OCI-LY7 (cell line): ENCODE measurements around the gene SYCP2L. TPM values are rescaled to one million over a fixed set of nuclear protein-coding genes. Genes with fewer than 3 reads are reported as not detected.

ENCODE experiments used
- BruUV-seq: library from RNA; stranded (reverse); fragments of 400-500 nt; replicated peaks from 2 replicates; lab custom pipeline; 2021; lab: Mats Ljungman, UMichigan
- CTCF ChIA-PET: fragments of 300-600 bp; sonication (Branson Sonifier 250); formaldehyde crosslinking; loops from one replicate; lab custom pipeline; 2022; ENCODE audit warnings: antibody characterized with exemption; ENCODE audit not compliant: unreplicated experiment; lab: Charles Lee
- POLR2A ChIA-PET: fragments of 300-600 bp; sonication (Branson Sonifier 250); formaldehyde crosslinking; loops from one replicate; lab custom pipeline; 2022; ENCODE audit warnings: antibody characterized with exemption; lab: Charles Lee
- DNase-seq: peaks from one replicate; pipeline ENCODE4 v3.0.0-alpha.2; 2015; ENCODE audit warnings: low spot score
- H2AFZ ChIP-seq: fragments of 200-600 bp; sonication (generic), shearing (Covaris generic); 2 replicates; pipeline ENCODE4 v1.6.1; 2014; ENCODE audit warnings: mild to moderate bottlenecking, antibody characterized with exemption, low read length, moderate library complexity
- H3K27ac ChIP-seq: fragments of 200-600 bp; sonication (generic); 2 replicates; pipeline ENCODE4 v1.5.1; 2014; ENCODE audit warnings: mixed run types, low read depth, mild to moderate bottlenecking, moderate library complexity, low read length, inconsistent platforms; ENCODE audit not compliant: poor library complexity, severe bottlenecking
- H3K36me3 ChIP-seq: fragments of 200-600 bp; sonication (generic); 2 replicates; pipeline ENCODE4 v1.6.1; 2014; ENCODE audit warnings: mild to moderate bottlenecking, antibody characterized with exemption, low read length, moderate library complexity, mixed read lengths; ENCODE audit not compliant: insufficient read depth
- H3K4me1 ChIP-seq: fragments of 200-600 bp; sonication (generic); 2 replicates; pipeline ENCODE4 v1.5.1; 2014; ENCODE audit warnings: mild to moderate bottlenecking, low read length; ENCODE audit not compliant: insufficient read depth, poor library complexity, severe bottlenecking
- H3K4me2 ChIP-seq: fragments of 200-600 bp; sonication (generic); 2 replicates; pipeline ENCODE4 v1.6.1; 2014; ENCODE audit warnings: mild to moderate bottlenecking, low read length
- H3K4me3 ChIP-seq: fragments of 200-600 bp; sonication (generic); 2 replicates; pipeline ENCODE4 v1.5.1; 2014; ENCODE audit warnings: mild to moderate bottlenecking, low read depth, low read length; ENCODE audit not compliant: poor library complexity, severe bottlenecking
- H3K79me2 ChIP-seq: fragments of 200-600 bp; sonication (generic); 2 replicates; pipeline ENCODE4 v1.6.1; 2016; ENCODE audit warnings: low read depth, mild to moderate bottlenecking, low read length, moderate library complexity, mixed read lengths; ENCODE audit not compliant: insufficient read depth
- H3K9me2 ChIP-seq: fragments of 200-600 bp; sonication (generic); 2 replicates; pipeline ENCODE4 v1.6.1; 2016; ENCODE audit warnings: mild to moderate bottlenecking, low read length, mixed read lengths; ENCODE audit not compliant: insufficient read depth
- H3K9me3 ChIP-seq: fragments of 200-600 bp; sonication (generic); 2 replicates; pipeline ENCODE4 v1.6.1; 2014; ENCODE audit warnings: mild to moderate bottlenecking, mixed run types, low read length, mixed read lengths
- H4K20me1 ChIP-seq: fragments of 200-600 bp; sonication (generic); 2 replicates; pipeline ENCODE4 v1.6.1; 2014; ENCODE audit warnings: mild to moderate bottlenecking, antibody characterized with exemption, low read length, moderate library complexity, mixed read lengths; ENCODE audit not compliant: insufficient read depth
- CTCF ChIP-seq: fragments of 200-600 bp; sonication (generic); conservative IDR thresholded peaks from 2 replicates; pipeline ENCODE4 v1.5.1; 2014; ENCODE audit warnings: mild to moderate bottlenecking, antibody characterized with exemption, low read length, moderate library complexity, mixed read lengths
- EZH2phosphoT487 ChIP-seq: fragments of 200-600 bp; sonication (generic); IDR thresholded peaks from 2 replicates; pipeline ENCODE4 v1.6.1; 2018; ENCODE audit warnings: low read depth, borderline replicate concordance, mild to moderate bottlenecking, mixed run types, antibody characterized with exemption, low read length, moderate library complexity, mixed read lengths
- intact Hi-C: fragments of 100-400 bp; cut with micrococcal nuclease; formaldehyde crosslinking; loops from one replicate; pipeline ENCODE4 v1.10.0; 2022; ENCODE audit not compliant: unreplicated experiment
- total RNA-seq, 2 experiments: library from RNA; depleted of rRNA in 1 of 2; stranded (reverse); fragments of >200 nt in 1 of 2; shearing (Covaris generic) in 1 of 2; gene quantifications; 2 replicates each; pipeline ENCODE4 v1.2.3, GENCODE V29; 2014 to 2022

SYCP2L gene
- total RNA-seq, 2 experiments from 2014 or later, result 1.3 to 1.4 TPM

- no peak for DNase-seq
- Histone ChIP-seq H3K4me2 (no peak overlapping the region), H3K36me3 (no peaks in the 10 kb centered on the region), H3K27ac (no peak overlapping the region), H4K20me1 (no peaks in the 10 kb centered on the region), H2AFZ (no peak overlapping the region), H3K4me1 (no peaks in the 10 kb centered on the region), H3K4me3 (no peak overlapping the region), H3K79me2 (no peaks in the 10 kb centered on the region), H3K9me3 (no peaks in the 10 kb centered on the region), H3K9me2 (no peaks in the 10 kb centered on the region)
- CTCF ChIA-PET, result no interaction called here
- POLR2A ChIA-PET, result interaction anchor here (0.6 kb wide), 2 partner anchors 13 to 140 kb away, joined by 4 to 5 read pairs; no protein-coding TSS in a partner anchor
- intact Hi-C loops, result no loop called here
- no peak for TF ChIP-seq EZH2phosphoT487
- no peak for TF ChIP-seq CTCF
- BruUV-seq, result no TSS peak
Observed at GRCh38 chr6:10882657-10883171, 4.1 kb upstream of the SYCP2L start.

- Histone ChIP-seq H3K36me3 (no peaks in the 10 kb centered on the region), H3K4me3 (no peak overlapping the region), H3K9me2 (no peaks in the 10 kb centered on the region), H3K4me2 (no peak overlapping the region), H3K9me3 (no peaks in the 10 kb centered on the region), H3K79me2 (no peaks in the 10 kb centered on the region), H3K27ac (no peak overlapping the region), H4K20me1 (no peaks in the 10 kb centered on the region), H2AFZ (no peak overlapping the region), H3K4me1 (no peaks in the 10 kb centered on the region)
- no TSS peak for BruUV-seq
- TF ChIP-seq EZH2phosphoT487 (no peak), CTCF (no peak)
- CTCF ChIA-PET, result no interaction called here
- DNase-seq, result no peak
- intact Hi-C loops, result no loop called here
- POLR2A ChIA-PET, result no interaction called here
Observed at GRCh38 chr6:10883312-10884244, 3.3 kb upstream of the SYCP2L start.
